MG63 (cell line): ENCODE measurements around the gene SNRNP35. TPM values are rescaled to one million over a fixed set of nuclear protein-coding genes. Genes with fewer than 3 reads are reported as not detected.
"Not testable (repeated sequence)": the region's sequence is repeated elsewhere in the genome, so short reads cannot be mapped to it uniquely, and the experiment has no call there.

Source experiments
- DNase-seq: peaks from one replicate; pipeline ENCODE4 v3.0.0-alpha.2; 2020
- H3K27me3 ChIP-seq: fragments of 250-450 bp; sonication (Bioruptor Pico); 2 replicates; pipeline ENCODE4 v1.5.1; 2020; ENCODE audit warnings: mild to moderate bottlenecking, moderate library complexity
- H3K36me3 ChIP-seq: fragments of 250-450 bp; sonication (Bioruptor Pico); 2 replicates; pipeline ENCODE4 v1.5.1; 2020; ENCODE audit warnings: mild to moderate bottlenecking, moderate library complexity
- H3K4me3 ChIP-seq: fragments of 250-450 bp; sonication (Bioruptor Pico); 2 replicates; pipeline ENCODE4 v1.5.1; 2020; ENCODE audit warnings: mild to moderate bottlenecking, moderate library complexity
- H3K9me3 ChIP-seq: fragments of 250-450 bp; sonication (Bioruptor Pico); 2 replicates; pipeline ENCODE4 v1.5.1; 2020; ENCODE audit warnings: mild to moderate bottlenecking, moderate library complexity
- total RNA-seq: library from RNA; depleted of rRNA; stranded (reverse); fragments of >200 nt; shearing (Covaris generic); gene quantifications from 2 replicates; pipeline ENCODE4 v1.2.3, GENCODE V29; 2014; ENCODE audit warnings: low replicate concordance

The SNRNP35 gene
- total RNA-seq, 1 experiment from 2014 or later: 16.4 TPM

GRCh38 chr12:123444092-123445026, 13.6 kb upstream of the SNRNP35 start:
- no peaks in the 10 kb centered on the region for H3K36me3 ChIP-seq
- H3K4me3 ChIP-seq: no peak overlapping the region
- H3K27me3 ChIP-seq: no peaks in the 10 kb centered on the region
- H3K9me3 ChIP-seq: no peaks in the 10 kb centered on the region
- DNase-seq: no peak

- Histone ChIP-seq H3K27me3 (no peaks in the 10 kb centered on the region), H3K36me3 (no peaks in the 10 kb centered on the region), H3K9me3 (no peaks in the 10 kb centered on the region), H3K4me3 (no peak overlapping the region)
- no peak for DNase-seq
Observed at GRCh38 chr12:123445388-123446332, 12.3 kb upstream of the SNRNP35 start.

GRCh38 chr12:123446333-123446713, 11.6 kb upstream of the SNRNP35 start:
- DNase-seq: no peak
- H3K27me3 ChIP-seq: no peaks in the 10 kb centered on the region
- H3K4me3 ChIP-seq: no peak overlapping the region
- H3K9me3 ChIP-seq: no peaks in the 10 kb centered on the region
- no peaks in the 10 kb centered on the region for H3K36me3 ChIP-seq

- Histone ChIP-seq H3K27me3 (no peaks in the 10 kb centered on the region), H3K4me3 (no peak overlapping the region), H3K36me3 (no peaks in the 10 kb centered on the region), H3K9me3 (no peaks in the 10 kb centered on the region)
- DNase-seq: peak; percentile 52
Observed at GRCh38 chr12:123449249-123449733, 8.6 kb upstream of the SNRNP35 start.

- Histone ChIP-seq H3K9me3 (no peaks in the 10 kb centered on the region), H3K27me3 (no peaks in the 10 kb centered on the region), H3K4me3 (no peak overlapping the region), H3K36me3 (no peaks in the 10 kb centered on the region)
- no peak for DNase-seq
Observed at GRCh38 chr12:123449856-123450255, 8.1 kb upstream of the SNRNP35 start.

- H3K4me3 ChIP-seq: no peak overlapping the region
- H3K27me3 ChIP-seq: no peaks in the 10 kb centered on the region
- no peak for DNase-seq
- H3K9me3 ChIP-seq: no peaks in the 10 kb centered on the region
- H3K36me3 ChIP-seq: no peaks in the 10 kb centered on the region
Observed at GRCh38 chr12:123450636-123451035, 7.3 kb upstream of the SNRNP35 start.

- H3K9me3 ChIP-seq, DNase-seq, H3K27me3 ChIP-seq, H3K36me3 ChIP-seq, H3K4me3 ChIP-seq: not testable (repeated sequence)
Observed at GRCh38 chr12:123452276-123452550, 5.7 kb upstream of the SNRNP35 start.

GRCh38 chr12:123453165-123453564, 4.8 kb upstream of the SNRNP35 start:
- H3K9me3 ChIP-seq: no peaks in the 10 kb centered on the region
- H3K27me3 ChIP-seq: no peaks in the 10 kb centered on the region
- DNase-seq: no peak
- H3K36me3 ChIP-seq: no peaks in the 10 kb centered on the region
- H3K4me3 ChIP-seq: no peak overlapping the region

GRCh38 chr12:123463174-123463573, 5.2 kb downstream of the SNRNP35 start:
- not testable (repeated sequence) for H3K27me3 ChIP-seq, H3K4me3 ChIP-seq, H3K9me3 ChIP-seq, DNase-seq
- peaks cover 29% of the 10 kb centered on the region for H3K36me3 ChIP-seq

GRCh38 chr12:123465084-123465483, 7.1 kb downstream of the SNRNP35 start:
- H3K27me3 ChIP-seq: no peaks in the 10 kb centered on the region
- H3K36me3 ChIP-seq: peaks cover 22% of the 10 kb centered on the region
- DNase-seq: no peak
- no peak overlapping the region for H3K4me3 ChIP-seq
- H3K9me3 ChIP-seq: no peaks in the 10 kb centered on the region

- H3K9me3 ChIP-seq: no peaks in the 10 kb centered on the region
- DNase-seq: no peak
- H3K27me3 ChIP-seq: no peaks in the 10 kb centered on the region
- peaks cover 38% of the 10 kb centered on the region for H3K36me3 ChIP-seq
- no peak overlapping the region for H3K4me3 ChIP-seq
Observed at GRCh38 chr12:123468786-123469185, 10.8 kb downstream of the SNRNP35 start.

GRCh38 chr12:123469978-123470377, 12.0 kb downstream of the SNRNP35 start:
- DNase-seq: no peak
- H3K9me3 ChIP-seq: no peaks in the 10 kb centered on the region

GRCh38 chr12:123471374-123472068, 13.6 kb downstream of the SNRNP35 start:
- Histone ChIP-seq H3K36me3 (peaks cover 32% of the 10 kb centered on the region), H3K9me3 (no peaks in the 10 kb centered on the region), H3K27me3 (no peaks in the 10 kb centered on the region), H3K4me3 (no peak overlapping the region)
- peak; percentile 52 for DNase-seq

More at GRCh38 chr12:123469978-123470377, 12.0 kb downstream of the SNRNP35 start:
- no peak overlapping the region for H3K4me3 ChIP-seq
- H3K36me3 ChIP-seq: peaks cover 38% of the 10 kb centered on the region
- no peaks in the 10 kb centered on the region for H3K27me3 ChIP-seq

- H3K4me3 ChIP-seq: no peak overlapping the region
- no peaks in the 10 kb centered on the region for H3K9me3 ChIP-seq
- DNase-seq: no peak
- no peaks in the 10 kb centered on the region for H3K27me3 ChIP-seq
- H3K36me3 ChIP-seq: peaks cover 37% of the 10 kb centered on the region
Observed at GRCh38 chr12:123472438-123472849, 14.5 kb downstream of the SNRNP35 start.

- Histone ChIP-seq H3K9me3 (no peaks in the 10 kb centered on the region), H3K4me3 (no peak overlapping the region)
- DNase-seq: no peak
Observed at GRCh38 chr12:123474485-123475245, 16.7 kb downstream of the SNRNP35 start.

GRCh38 chr12:123475246-123475703, 17.3 kb downstream of the SNRNP35 start:
- H3K4me3 ChIP-seq: no peak overlapping the region
- no peaks in the 10 kb centered on the region for H3K27me3 ChIP-seq
- peaks cover 42% of the 10 kb centered on the region for H3K36me3 ChIP-seq
- DNase-seq: no peak
- H3K9me3 ChIP-seq: no peaks in the 10 kb centered on the region

More at GRCh38 chr12:123474485-123475245, 16.7 kb downstream of the SNRNP35 start:
- Histone ChIP-seq H3K36me3 (peaks cover 44% of the 10 kb centered on the region), H3K27me3 (no peaks in the 10 kb centered on the region)
